A204.1 (cell line): ENCODE measurements around the gene AGPAT1.
"Not testable (repeated sequence)": the region's sequence is repeated elsewhere in the genome, so short reads cannot be mapped to it uniquely, and the experiment has no call there.

ENCODE experiments used
- FAIRE-seq: peaks from 2 replicates; lab custom pipeline; 2012; peaks lifted over from hg19 to GRCh38; lab: Jason Lieb, UNC

Gene AGPAT1

GRCh38 chr6:32148289-32149091, 27.4 kb downstream of the AGPAT1 start:
- FAIRE-seq: no peak

- no peak for FAIRE-seq
Observed at GRCh38 chr6:32147401-32148132, 28.3 kb downstream of the AGPAT1 start.

GRCh38 chr6:32146687-32147086, 29.2 kb downstream of the AGPAT1 start:
- no peak for FAIRE-seq

- FAIRE-seq: no peak
Observed at GRCh38 chr6:32146287-32146686, 29.6 kb downstream of the AGPAT1 start.

GRCh38 chr6:32144238-32144637, 31.6 kb downstream of the AGPAT1 start:
- not testable (repeated sequence) for FAIRE-seq

GRCh38 chr6:32140420-32141046, 35.4 kb downstream of the AGPAT1 start:
- FAIRE-seq: no peak

GRCh38 chr6:32139590-32139989, 36.3 kb downstream of the AGPAT1 start:
- FAIRE-seq: no peak

- FAIRE-seq: no peak
Observed at GRCh38 chr6:32137454-32137853, 38.4 kb downstream of the AGPAT1 start.

- FAIRE-seq: no peak
Observed at GRCh38 chr6:32133786-32134185, 42.1 kb downstream of the AGPAT1 start.

- FAIRE-seq: no peak
Observed at GRCh38 chr6:32132110-32132509, 43.8 kb downstream of the AGPAT1 start.

GRCh38 chr6:32131439-32131948, 44.4 kb downstream of the AGPAT1 start:
- FAIRE-seq: no peak

- no peak for FAIRE-seq
Observed at GRCh38 chr6:32129297-32130088, 46.4 kb downstream of the AGPAT1 start.

- no peak for FAIRE-seq
Observed at GRCh38 chr6:32128751-32129296, 47.1 kb downstream of the AGPAT1 start.

GRCh38 chr6:32127717-32128592, 47.9 kb downstream of the AGPAT1 start, which contains the start of gene ATF6B:
ATF6B (minus strand) TSS chr6:32128246; CDS start chr6:32128207, 39 bp downstream.
- peak; percentile 98 for FAIRE-seq

GRCh38 chr6:32127409-32127716, 48.5 kb downstream of the AGPAT1 start:
- FAIRE-seq: no peak

GRCh38 chr6:32126880-32127279, 49.0 kb downstream of the AGPAT1 start:
- FAIRE-seq: no peak

GRCh38 chr6:32123681-32124080, 52.2 kb downstream of the AGPAT1 start:
- FAIRE-seq: no peak

GRCh38 chr6:32120573-32121059, 55.3 kb downstream of the AGPAT1 start:
- FAIRE-seq: no peak

- peak; percentile 48 for FAIRE-seq
Observed at GRCh38 chr6:32118782-32119628, 56.9 kb downstream of the AGPAT1 start.
